Panc1 (cell line): ENCODE measurements around the gene LDB3. TPM values are rescaled to one million over a fixed set of nuclear protein-coding genes. Genes with fewer than 3 reads are reported as not detected.

ENCODE experiments used
- ATAC-seq: fragments of 200-7000 bp; cut with Tn5 transposase; 2 replicates; pipeline ENCODE4 v1.9.1; 2020; ENCODE audit warnings: mild to moderate bottlenecking, moderate library complexity
- BruUV-seq: library from RNA; stranded (reverse); fragments of 400-500 nt; replicated peaks from 2 replicates; lab custom pipeline; 2021; lab: Mats Ljungman, UMichigan
- CTCF ChIA-PET: fragments of 300-600 bp; sonication (Branson Sonifier 250); formaldehyde crosslinking; loops from one replicate; lab custom pipeline; 2022; ENCODE audit warnings: antibody characterized with exemption; lab: Charles Lee
- POLR2A ChIA-PET: fragments of 300-600 bp; sonication (Branson Sonifier 250); formaldehyde crosslinking; loops from one replicate; lab custom pipeline; 2022; ENCODE audit warnings: antibody characterized with exemption; lab: Charles Lee
- DNase-seq: peaks from one replicate; pipeline ENCODE4 v3.0.0-alpha.2; 2010; ENCODE audit warnings: low read depth, low spot score
- H3K27ac ChIP-seq: 2 replicates; pipeline ENCODE4 v1.5.1; 2011; ENCODE audit warnings: mild to moderate bottlenecking, low read length, inconsistent platforms
- H3K27me3 ChIP-seq: fragments of 200-500 bp; sonication (Bioruptor generic); 2 replicates; pipeline ENCODE4 v1.6.0; 2014; ENCODE audit warnings: low read length, inconsistent platforms; ENCODE audit not compliant: control insufficient read depth, insufficient read depth
- H3K36me3 ChIP-seq: fragments of 200-500 bp; sonication (Bioruptor generic); 2 replicates; pipeline ENCODE4 v1.5.1; 2014; ENCODE audit warnings: inconsistent platforms, mild to moderate bottlenecking, low read length, moderate library complexity; ENCODE audit not compliant: control insufficient read depth, insufficient read depth
- H3K4me1 ChIP-seq: 2 replicates; pipeline ENCODE4 v1.5.1; 2011; ENCODE audit warnings: inconsistent platforms, mild to moderate bottlenecking, low read length, moderate library complexity; ENCODE audit not compliant: control insufficient read depth, insufficient read depth
- H3K4me3 ChIP-seq, 2 experiments: 2 replicates each; pipeline ENCODE4 v1.5.1; 2011 to 2012; ENCODE audit warnings: low read depth in 2 of 2, low read length in 2 of 2, mild to moderate bottlenecking in 2 of 2, inconsistent platforms in 1 of 2, moderate library complexity in 1 of 2
- H3K9me3 ChIP-seq: fragments of 200-500 bp; sonication (Bioruptor generic); 2 replicates; pipeline ENCODE4 v1.5.1; 2014; ENCODE audit warnings: low read depth, mild to moderate bottlenecking, inconsistent platforms, low read length, moderate library complexity; ENCODE audit not compliant: control insufficient read depth, insufficient read depth
- POLR2AphosphoS5 ChIP-seq: IDR thresholded peaks from 2 replicates; pipeline ENCODE4 v1.6.1; 2012; ENCODE audit warnings: mild to moderate bottlenecking, low read depth, low read length, moderate library complexity
- SIN3A ChIP-seq: IDR thresholded peaks from 2 replicates; pipeline ENCODE4 v1.6.1; 2012; ENCODE audit warnings: low read depth, mild to moderate bottlenecking, low read length, moderate library complexity, borderline replicate concordance; ENCODE audit not compliant: insufficient read depth
- TCF7L2 ChIP-seq: IDR thresholded peaks from 2 replicates; pipeline ENCODE4 v1.6.1; 2011; ENCODE audit warnings: mild to moderate bottlenecking, low read depth, low read length, inconsistent platforms
- in situ Hi-C: cut with HindIII; loops from 2 replicates; pipeline ENCODE4 v1.10.0; 2016; ENCODE audit warnings: low sequenced_read_pairs, low pct_unique_long_range_greater_than_20kb
- intact Hi-C: fragments of 100-400 bp; cut with micrococcal nuclease; formaldehyde crosslinking; loops from one replicate; pipeline ENCODE4 v1.10.0; 2022; ENCODE audit not compliant: unreplicated experiment
- total RNA-seq: library from RNA; stranded (reverse); gene quantifications from one replicate; pipeline ENCODE4 v1.2.1, GENCODE V29; 2021; ENCODE audit not compliant: unreplicated experiment
- TF ChIP-seq, protein P1 (sequence below): fragments of 450-650 bp; IDR thresholded peaks from 2 replicates; pipeline ENCODE4 v1.5.1; 2017; ENCODE audit warnings: mild to moderate bottlenecking
- TF ChIP-seq, protein P2 (sequence below), 2 experiments: IDR thresholded peaks; 2 replicates each; pipeline ENCODE4 v1.6.1; 2011 to 2012; ENCODE audit warnings: low read depth in 2 of 2, control low read depth in 1 of 2, low read length in 1 of 2, mild to moderate bottlenecking in 1 of 2, moderate library complexity in 1 of 2; ENCODE audit not compliant: insufficient read depth in 1 of 2

Gene LDB3
- total RNA-seq, 1 experiment from 2014 or later = 0.15 TPM

DNA sequence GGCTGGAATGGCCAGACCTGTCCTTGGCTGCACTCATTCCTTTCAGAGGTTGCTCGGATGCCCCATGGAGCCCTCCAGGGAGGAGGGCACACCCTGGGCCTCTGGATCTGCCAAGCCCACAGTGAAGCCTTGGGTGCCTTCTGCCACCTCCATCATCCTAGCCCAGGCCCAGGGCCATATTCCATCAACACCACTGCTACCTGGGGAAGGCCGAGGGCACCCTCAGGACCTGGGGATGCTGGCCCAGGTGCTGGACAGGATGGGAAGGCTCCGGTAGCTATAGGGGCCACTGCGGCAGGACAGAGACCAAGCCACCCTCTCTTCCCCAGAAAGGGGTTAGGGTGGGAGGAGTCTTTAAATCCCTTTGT lies 13.2 kb upstream of the LDB3 start:
- H3K4me1 ChIP-seq = no peaks in the 10 kb centered on the region
- ATAC-seq = no peak
- in situ Hi-C loops (no loop called here), intact Hi-C loops (no loop called here)
- no peak overlapping the region for H3K27ac ChIP-seq
- H3K4me3 ChIP-seq = no peak overlapping the region
- ChIA-PET POLR2A (no interaction called here), CTCF (no interaction called here)
- no peak for DNase-seq
- H3K9me3 ChIP-seq = no peaks in the 10 kb centered on the region
- H3K27me3 ChIP-seq = no peaks in the 10 kb centered on the region
- TF ChIP-seq, protein P1, sequence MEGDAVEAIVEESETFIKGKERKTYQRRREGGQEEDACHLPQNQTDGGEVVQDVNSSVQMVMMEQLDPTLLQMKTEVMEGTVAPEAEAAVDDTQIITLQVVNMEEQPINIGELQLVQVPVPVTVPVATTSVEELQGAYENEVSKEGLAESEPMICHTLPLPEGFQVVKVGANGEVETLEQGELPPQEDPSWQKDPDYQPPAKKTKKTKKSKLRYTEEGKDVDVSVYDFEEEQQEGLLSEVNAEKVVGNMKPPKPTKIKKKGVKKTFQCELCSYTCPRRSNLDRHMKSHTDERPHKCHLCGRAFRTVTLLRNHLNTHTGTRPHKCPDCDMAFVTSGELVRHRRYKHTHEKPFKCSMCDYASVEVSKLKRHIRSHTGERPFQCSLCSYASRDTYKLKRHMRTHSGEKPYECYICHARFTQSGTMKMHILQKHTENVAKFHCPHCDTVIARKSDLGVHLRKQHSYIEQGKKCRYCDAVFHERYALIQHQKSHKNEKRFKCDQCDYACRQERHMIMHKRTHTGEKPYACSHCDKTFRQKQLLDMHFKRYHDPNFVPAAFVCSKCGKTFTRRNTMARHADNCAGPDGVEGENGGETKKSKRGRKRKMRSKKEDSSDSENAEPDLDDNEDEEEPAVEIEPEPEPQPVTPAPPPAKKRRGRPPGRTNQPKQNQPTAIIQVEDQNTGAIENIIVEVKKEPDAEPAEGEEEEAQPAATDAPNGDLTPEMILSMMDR = no peak
- TF ChIP-seq TCF7L2 = no peak
- TF ChIP-seq POLR2AphosphoS5 = no peak
- TF ChIP-seq, protein P2, sequence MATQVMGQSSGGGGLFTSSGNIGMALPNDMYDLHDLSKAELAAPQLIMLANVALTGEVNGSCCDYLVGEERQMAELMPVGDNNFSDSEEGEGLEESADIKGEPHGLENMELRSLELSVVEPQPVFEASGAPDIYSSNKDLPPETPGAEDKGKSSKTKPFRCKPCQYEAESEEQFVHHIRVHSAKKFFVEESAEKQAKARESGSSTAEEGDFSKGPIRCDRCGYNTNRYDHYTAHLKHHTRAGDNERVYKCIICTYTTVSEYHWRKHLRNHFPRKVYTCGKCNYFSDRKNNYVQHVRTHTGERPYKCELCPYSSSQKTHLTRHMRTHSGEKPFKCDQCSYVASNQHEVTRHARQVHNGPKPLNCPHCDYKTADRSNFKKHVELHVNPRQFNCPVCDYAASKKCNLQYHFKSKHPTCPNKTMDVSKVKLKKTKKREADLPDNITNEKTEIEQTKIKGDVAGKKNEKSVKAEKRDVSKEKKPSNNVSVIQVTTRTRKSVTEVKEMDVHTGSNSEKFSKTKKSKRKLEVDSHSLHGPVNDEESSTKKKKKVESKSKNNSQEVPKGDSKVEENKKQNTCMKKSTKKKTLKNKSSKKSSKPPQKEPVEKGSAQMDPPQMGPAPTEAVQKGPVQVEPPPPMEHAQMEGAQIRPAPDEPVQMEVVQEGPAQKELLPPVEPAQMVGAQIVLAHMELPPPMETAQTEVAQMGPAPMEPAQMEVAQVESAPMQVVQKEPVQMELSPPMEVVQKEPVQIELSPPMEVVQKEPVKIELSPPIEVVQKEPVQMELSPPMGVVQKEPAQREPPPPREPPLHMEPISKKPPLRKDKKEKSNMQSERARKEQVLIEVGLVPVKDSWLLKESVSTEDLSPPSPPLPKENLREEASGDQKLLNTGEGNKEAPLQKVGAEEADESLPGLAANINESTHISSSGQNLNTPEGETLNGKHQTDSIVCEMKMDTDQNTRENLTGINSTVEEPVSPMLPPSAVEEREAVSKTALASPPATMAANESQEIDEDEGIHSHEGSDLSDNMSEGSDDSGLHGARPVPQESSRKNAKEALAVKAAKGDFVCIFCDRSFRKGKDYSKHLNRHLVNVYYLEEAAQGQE (IDR thresholded peaks at IDR 0.05; ENCODE audit: insufficient read depth in 1 of 2, low read depth in 2 of 2, low read length in 1 of 2) = no peak
- TF ChIP-seq SIN3A = no peak
- no TSS peak for BruUV-seq
- H3K36me3 ChIP-seq = no peaks in the 10 kb centered on the region

DNA sequence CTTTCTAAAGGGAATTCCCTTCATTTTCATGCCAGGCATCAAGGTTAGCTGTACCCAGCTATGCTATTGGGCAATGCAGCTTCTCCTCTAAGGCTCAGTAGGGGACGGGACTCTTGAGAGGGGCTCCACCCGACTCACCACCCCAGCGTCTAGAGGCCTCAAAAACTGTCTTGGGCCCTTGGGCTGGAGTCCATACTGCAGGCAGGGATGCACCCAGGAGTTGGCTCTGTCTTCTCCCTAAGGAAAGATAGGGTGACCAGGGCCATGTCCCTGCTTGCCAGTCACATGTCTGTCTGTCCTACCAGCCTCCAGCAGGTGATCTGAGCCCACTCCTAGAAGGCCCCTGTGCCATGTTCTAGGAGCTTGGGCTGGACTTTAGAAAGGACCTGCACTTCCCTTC lies 12.7 kb upstream of the LDB3 start:
- H3K9me3 ChIP-seq = no peaks in the 10 kb centered on the region
- ChIA-PET POLR2A (no interaction called here), CTCF (no interaction called here)
- BruUV-seq = no TSS peak
- intact Hi-C loops (no loop called here), in situ Hi-C loops (no loop called here)
- no peak overlapping the region for H3K4me3 ChIP-seq
- no peaks in the 10 kb centered on the region for H3K4me1 ChIP-seq
- ATAC-seq = no peak
- no peak overlapping the region for H3K27ac ChIP-seq
- H3K36me3 ChIP-seq = no peaks in the 10 kb centered on the region
- no peak for TF ChIP-seq TCF7L2
- TF ChIP-seq, protein P1 = no peak
- TF ChIP-seq, protein P2 (IDR thresholded peaks at IDR 0.05; ENCODE audit: insufficient read depth in 1 of 2, low read depth in 2 of 2, low read length in 1 of 2) = no peak
- TF ChIP-seq POLR2AphosphoS5 = no peak
- TF ChIP-seq SIN3A = no peak
- H3K27me3 ChIP-seq = no peaks in the 10 kb centered on the region
- DNase-seq = no peak
